HEK293T (cell line): ENCODE results near the gene WDR46.
"Not testable (repeated sequence)": the region's sequence is repeated elsewhere in the genome, so short reads cannot be mapped to it uniquely, and the experiment has no call there.

Source experiments
- CTCF ChIA-PET: fragments of 350-600 bp; formaldehyde crosslinking; extraction: SDS; loops from one replicate; lab custom pipeline; 2021; ENCODE audit warnings: antibody characterized with exemption, inconsistent platforms; lab: Yijun Ruan, JAX
- POLR2A ChIA-PET: fragments of 350-600 bp; formaldehyde crosslinking; extraction: SDS; loops from one replicate; lab custom pipeline; 2020; ENCODE audit warnings: antibody characterized with exemption, inconsistent platforms; lab: Yijun Ruan, JAX
- DNase-seq: peaks from one replicate; pipeline ENCODE4 v3.0.0; 2012; ENCODE audit warnings: mixed read lengths; ENCODE audit errors: extremely low spot score
- ARNT ChIP-seq: fragments of 450-650 bp; IDR thresholded peaks from 2 replicates; pipeline ENCODE4 v1.6.1; 2017; ENCODE audit warnings: mild to moderate bottlenecking
- BHLHE40 ChIP-seq: fragments of 450-650 bp; IDR thresholded peaks from 2 replicates; pipeline ENCODE4 v1.6.1; 2016; ENCODE audit warnings: mild to moderate bottlenecking, moderate library complexity, borderline replicate concordance
- CTBP1 ChIP-seq: fragments of 450-650 bp; IDR thresholded peaks from 2 replicates; pipeline ENCODE4 v1.6.1; 2016; ENCODE audit warnings: borderline replicate concordance
- ELF4 ChIP-seq: fragments of 450-650 bp; IDR thresholded peaks from 2 replicates; pipeline ENCODE4 v1.6.1; 2017; ENCODE audit warnings: antibody characterized with exemption
- FOXA1 ChIP-seq: fragments of 450-650 bp; IDR thresholded peaks from 2 replicates; pipeline ENCODE4 v1.6.1; 2016; ENCODE audit warnings: mild to moderate bottlenecking
- FOXK2 ChIP-seq: fragments of 450-650 bp; IDR thresholded peaks from 2 replicates; pipeline ENCODE4 v1.6.1; 2016; ENCODE audit warnings: mild to moderate bottlenecking
- FOXM1 ChIP-seq: fragments of 450-650 bp; IDR thresholded peaks from 2 replicates; pipeline ENCODE4 v1.6.1; 2017; ENCODE audit warnings: mild to moderate bottlenecking, borderline replicate concordance
- HDGF ChIP-seq: fragments of 450-650 bp; IDR thresholded peaks from 2 replicates; pipeline ENCODE4 v1.6.1; 2017; ENCODE audit warnings: antibody characterized with exemption, borderline replicate concordance
- L3MBTL2 ChIP-seq: fragments of 450-650 bp; conservative IDR thresholded peaks from 2 replicates; pipeline ENCODE4 v1.6.1; 2016; ENCODE audit warnings: mild to moderate bottlenecking
- LEF1 ChIP-seq: fragments of 450-650 bp; IDR thresholded peaks from 2 replicates; pipeline ENCODE4 v1.6.1; 2017; ENCODE audit warnings: mild to moderate bottlenecking, borderline replicate concordance
- NFRKB ChIP-seq: fragments of 450-650 bp; IDR thresholded peaks from 2 replicates; pipeline ENCODE4 v1.6.1; 2016; ENCODE audit warnings: mild to moderate bottlenecking, moderate library complexity
- SP1 ChIP-seq: fragments of 450-650 bp; IDR thresholded peaks from 2 replicates; pipeline ENCODE4 v1.6.1; 2017
- SUZ12 ChIP-seq: fragments of 450-650 bp; IDR thresholded peaks from 2 replicates; pipeline ENCODE4 v1.6.1; 2016; ENCODE audit warnings: mild to moderate bottlenecking
- TARDBP ChIP-seq: fragments of 450-650 bp; IDR thresholded peaks from 2 replicates; pipeline ENCODE4 v1.6.1; 2016
- ZNF384 ChIP-seq: fragments of 450-650 bp; IDR thresholded peaks from 2 replicates; pipeline ENCODE4 v1.6.1; 2016
- TF ChIP-seq, protein P1 (sequence below): fragments of 450-650 bp; IDR thresholded peaks from 2 replicates; pipeline ENCODE4 v1.6.1; 2016

Gene WDR46

DNA sequence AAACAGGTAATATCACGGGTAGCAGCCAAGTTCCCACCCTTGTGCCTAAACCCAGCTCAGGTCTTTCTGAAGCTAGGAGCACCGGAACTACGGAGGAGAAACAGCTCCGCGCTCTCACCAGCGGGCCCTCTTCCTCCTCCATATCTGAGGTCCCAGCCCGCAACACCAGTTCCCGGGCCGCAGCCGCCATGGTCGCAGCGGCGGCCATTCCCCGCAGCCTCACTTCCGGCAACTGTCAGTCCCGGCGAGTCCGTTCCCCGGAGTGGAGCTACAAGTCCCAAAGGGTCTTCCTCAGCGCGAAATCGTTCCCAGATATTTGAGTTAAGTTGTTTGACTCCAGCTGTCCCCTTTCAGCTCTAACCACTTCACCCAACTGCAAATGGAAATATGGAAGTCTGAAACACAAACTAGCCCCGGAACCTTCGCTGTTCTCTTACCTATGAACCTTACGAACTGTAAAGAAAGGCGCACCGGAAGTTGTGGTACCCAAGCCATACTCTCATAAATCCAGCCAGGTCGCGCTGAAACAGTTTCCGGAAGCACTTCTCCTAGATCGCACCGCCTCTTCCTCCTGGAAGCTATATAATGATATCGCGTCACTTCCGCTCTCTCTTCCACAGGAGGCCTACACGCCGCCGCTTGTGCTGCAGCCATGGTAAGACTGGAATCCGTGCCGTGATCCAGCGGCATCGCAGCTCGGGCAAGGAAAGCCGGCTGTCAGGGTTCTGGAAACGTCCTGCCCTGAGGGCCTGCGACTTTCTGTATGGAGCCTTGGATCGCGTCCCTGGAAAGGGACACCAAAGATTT, 17.4 kb downstream of the WDR46 start, which contains the start of the genes RPS18 and VPS52:
Gene RPS18 (plus strand): TSS at position 608 of the 807 bp plus-strand sequence. CDS start 45 bp downstream, at position 653.
Gene VPS52 (minus strand): TSS at position 409 of the 807 bp plus-strand sequence. CDS start 201 bp downstream, at position 208.
- TF ChIP-seq FOXM1, result no peak
- peak; percentile 96 for TF ChIP-seq NFRKB
- peak; percentile 85 for TF ChIP-seq CTBP1
- no peak for TF ChIP-seq BHLHE40
- no peak for TF ChIP-seq ARNT
- peak; percentile 57; the same call in 1 of the 2 replicates for TF ChIP-seq LEF1
- TF ChIP-seq SP1, result no peak
- TF ChIP-seq L3MBTL2, result 0 out of 2 replicates have a peak, but pooled peaks have one; percentile 52
- TF ChIP-seq FOXK2, result peak; percentile 95
- no peak for TF ChIP-seq SUZ12
- TF ChIP-seq, protein P1, sequence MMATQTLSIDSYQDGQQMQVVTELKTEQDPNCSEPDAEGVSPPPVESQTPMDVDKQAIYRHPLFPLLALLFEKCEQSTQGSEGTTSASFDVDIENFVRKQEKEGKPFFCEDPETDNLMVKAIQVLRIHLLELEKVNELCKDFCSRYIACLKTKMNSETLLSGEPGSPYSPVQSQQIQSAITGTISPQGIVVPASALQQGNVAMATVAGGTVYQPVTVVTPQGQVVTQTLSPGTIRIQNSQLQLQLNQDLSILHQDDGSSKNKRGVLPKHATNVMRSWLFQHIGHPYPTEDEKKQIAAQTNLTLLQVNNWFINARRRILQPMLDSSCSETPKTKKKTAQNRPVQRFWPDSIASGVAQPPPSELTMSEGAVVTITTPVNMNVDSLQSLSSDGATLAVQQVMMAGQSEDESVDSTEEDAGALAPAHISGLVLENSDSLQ, result peak; percentile 93
- TF ChIP-seq HDGF, result no peak
- TF ChIP-seq ELF4, result peak; percentile 97
- no peak for TF ChIP-seq ZNF384
- no peak for TF ChIP-seq FOXA1
- TF ChIP-seq TARDBP, result no peak; the same call in 1 of the 2 replicates
- peak; percentile 89 for DNase-seq
- ChIA-PET POLR2A (interaction anchor here (0.5 to 5.5 kb wide), 41 partner anchors 9 to 340 kb away, joined by 3 to 54 read pairs (median 4); partner anchors contain the start of genes CUTA, HSD17B8, PFDN6 and RGL2), CTCF (interaction anchor here (0.6 to 1.2 kb wide), 5 partner anchors 24 to 155 kb away, joined by 3 to 8 read pairs (median 4); no protein-coding TSS in a partner anchor)

DNA sequence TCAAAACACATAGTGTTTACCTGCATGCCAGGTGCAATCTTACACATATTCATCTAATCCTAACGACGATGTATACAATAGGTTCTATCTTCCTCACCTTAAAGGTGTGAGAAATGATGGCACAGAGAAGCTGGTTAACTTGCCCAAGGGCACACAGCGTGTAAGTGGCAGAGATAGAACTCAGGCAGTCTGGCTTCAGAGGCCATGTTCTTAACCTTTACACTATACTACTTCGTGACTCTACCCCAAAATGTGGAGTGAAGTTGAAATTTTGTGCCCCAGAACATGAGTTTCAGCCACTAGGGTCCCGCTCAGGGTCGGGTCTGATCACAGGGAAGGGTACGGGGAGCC, 17.9 kb downstream of the WDR46 start:
- ChIA-PET POLR2A (interaction anchor here (0.9 to 5.5 kb wide), 28 partner anchors 9 to 300 kb away, joined by 3 to 54 read pairs (median 5); partner anchors contain the start of genes CUTA, HSD17B8, PFDN6 and RGL2), CTCF (interaction anchor here (0.7 to 1.2 kb wide), 3 partner anchors 28 to 155 kb away, joined by 3 to 5 read pairs (median 4); no protein-coding TSS in a partner anchor)
- no peak for DNase-seq
- no peak for TF ChIP-seq ELF4
- no peak for TF ChIP-seq TARDBP
- no peak for TF ChIP-seq BHLHE40
- TF ChIP-seq CTBP1, result no peak

DNA sequence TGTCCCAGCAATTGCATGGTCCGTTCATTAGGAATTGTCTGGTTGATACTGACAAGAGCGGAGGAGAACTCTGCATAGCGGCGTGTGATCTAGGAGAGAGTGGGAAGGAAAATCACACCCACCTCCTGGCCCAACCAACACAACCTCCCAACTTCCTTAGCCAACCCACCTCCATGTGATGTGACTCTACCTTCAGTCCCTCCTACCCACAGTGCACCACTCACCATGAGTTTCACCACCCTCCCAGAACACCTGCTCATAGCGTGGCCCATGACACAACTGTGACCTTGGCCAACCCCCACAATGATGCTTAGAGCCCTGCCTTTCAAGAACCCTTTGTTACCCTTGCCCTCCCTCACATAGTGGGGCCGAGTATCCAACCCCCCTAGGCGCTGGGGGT, 25.0 kb downstream of the WDR46 start:
- ChIA-PET CTCF (no interaction called here), POLR2A (interaction anchor here (1.8 to 4.9 kb wide), 2 partner anchors 8 to 14 kb away, joined by 6 to 32 read pairs; partner anchors contain the start of genes RPS18 and VPS52)
- no peak for DNase-seq
- TF ChIP-seq ELF4, result no peak
- TF ChIP-seq, protein P1, result no peak
- no peak for TF ChIP-seq TARDBP
- TF ChIP-seq BHLHE40, result no peak
- TF ChIP-seq FOXK2, result no peak
- no peak for TF ChIP-seq LEF1
- no peak for TF ChIP-seq SUZ12
- no peak for TF ChIP-seq L3MBTL2
- TF ChIP-seq NFRKB, result no peak
- no peak for TF ChIP-seq CTBP1
- TF ChIP-seq ZNF384, result no peak
- no peak for TF ChIP-seq HDGF

DNA sequence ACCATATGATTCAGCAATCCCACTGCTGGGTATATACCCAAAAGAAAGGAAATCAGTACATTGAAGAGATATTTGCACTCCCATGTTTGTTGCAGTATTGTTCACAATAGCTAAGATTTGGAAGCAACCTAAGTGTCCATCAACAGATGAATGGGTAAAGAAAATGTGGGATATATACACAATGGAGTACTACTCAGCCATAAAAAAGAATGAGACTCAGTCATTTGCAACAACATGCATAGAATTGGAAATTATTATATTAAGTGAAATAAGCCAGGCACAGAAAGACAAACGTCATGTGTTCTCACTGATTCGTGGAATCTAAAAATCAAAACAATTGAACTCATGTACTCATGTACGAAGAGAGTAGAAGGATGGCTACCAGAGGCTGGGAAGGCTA, 26.5 kb downstream of the WDR46 start:
- CTCF ChIA-PET, result not testable (repeated sequence)
- POLR2A ChIA-PET, result interaction anchor here (1.1 to 4.9 kb wide), 4 partner anchors 9 to 18 kb away, joined by 3 to 32 read pairs (median 4); partner anchors contain the start of genes B3GALT4, RPS18 and VPS52

DNA sequence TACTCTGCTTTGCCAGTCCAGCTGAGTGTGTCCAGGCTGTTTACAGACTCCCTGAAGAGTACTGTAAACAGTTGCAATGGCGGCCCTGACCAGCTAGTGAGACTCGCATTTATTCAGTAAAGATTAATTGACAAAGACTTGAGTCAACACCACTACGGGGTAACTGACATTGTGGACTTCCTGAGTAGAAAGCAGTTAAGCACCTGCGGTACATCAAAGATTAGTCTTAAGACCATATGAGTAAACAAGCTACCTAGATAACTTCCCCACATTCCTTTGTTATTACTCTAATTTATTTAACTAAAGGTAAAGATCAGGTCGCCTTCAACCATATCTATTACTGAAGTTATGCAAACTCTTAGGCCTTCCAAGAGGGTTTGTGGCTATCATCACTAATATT, 30.0 kb downstream of the WDR46 start:
- CTCF ChIA-PET, result no interaction called here
- POLR2A ChIA-PET, result interaction anchor here (2.0 kb wide), 1 partner anchor 12 kb away, joined by 7 read pairs; the partner anchor contains the start of genes RPS18 and VPS52
- TF ChIP-seq FOXK2 (no peak), SUZ12 (no peak), ARNT (no peak), HDGF (no peak), L3MBTL2 (no peak), TARDBP (no peak), FOXA1 (no peak), FOXM1 (no peak), BHLHE40 (no peak), ZNF384 (no peak), NFRKB (no peak), SP1 (no peak), ELF4 (no peak)
- TF ChIP-seq, protein P1, result no peak
- DNase-seq, result no peak

More for the DNA sequence above, 26.5 kb downstream of the WDR46 start:
- DNase-seq, result not testable (repeated sequence)

DNA sequence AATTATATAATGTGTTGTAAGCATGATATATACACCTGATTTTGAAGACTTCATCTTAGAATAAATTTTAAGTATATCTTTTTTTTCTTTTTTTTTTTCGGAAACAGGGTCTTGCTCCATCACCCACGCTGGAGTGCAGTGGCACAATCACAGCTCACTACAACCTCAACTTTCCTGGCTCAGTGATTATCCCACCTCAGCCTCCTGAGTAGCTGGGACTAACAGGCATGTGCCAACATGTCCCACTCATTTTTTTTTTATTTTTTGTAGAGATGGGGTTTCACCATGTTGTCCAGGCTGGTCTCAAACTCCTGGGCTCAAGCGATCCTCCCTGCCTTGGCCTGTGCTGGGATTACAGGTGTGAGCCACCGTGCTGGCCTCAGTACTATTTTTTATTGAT, 34.4 kb downstream of the WDR46 start:
- ChIA-PET CTCF (interaction anchor here (1.2 kb wide), 1 partner anchor 49 kb away, joined by 3 read pairs; no protein-coding TSS in a partner anchor), POLR2A (interaction anchor here (1.6 kb wide), 1 partner anchor 17 kb away, joined by 8 read pairs; the partner anchor contains the start of genes RPS18 and VPS52)

More for the DNA sequence above, 34.4 kb downstream of the WDR46 start:
- TF ChIP-seq CTBP1 (no peak), ELF4 (no peak), NFRKB (no peak), ARNT (no peak), BHLHE40 (no peak)
- DNase-seq, result no peak
